ENCODE results near the gene LCOR.

Gene LCOR

DNA sequence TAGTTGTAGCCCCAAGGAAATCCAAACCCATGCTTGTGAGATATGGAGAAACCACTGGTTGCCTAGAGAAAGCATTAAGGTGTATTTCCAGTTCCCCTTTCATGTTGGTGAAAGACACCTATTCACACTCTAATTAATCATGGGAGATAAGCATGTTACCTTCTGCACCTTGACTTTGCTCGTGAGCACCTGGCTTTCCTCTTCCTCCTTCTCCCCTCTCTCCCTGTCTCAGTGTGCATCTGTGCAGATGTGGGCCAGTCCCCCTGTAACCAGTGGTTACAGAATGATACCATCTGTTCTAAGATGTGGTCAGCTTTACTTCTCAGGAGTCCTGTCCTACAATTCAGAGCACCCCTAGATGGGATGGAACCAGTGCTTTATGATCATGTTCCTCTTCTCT, 160.6 kb downstream of the LCOR start:
- no peaks in the 10 kb centered on the region for H3K27me3 ChIP-seq (replicated peaks; ENCODE audit: control insufficient read depth, insufficient read depth, low read length)

DNA sequence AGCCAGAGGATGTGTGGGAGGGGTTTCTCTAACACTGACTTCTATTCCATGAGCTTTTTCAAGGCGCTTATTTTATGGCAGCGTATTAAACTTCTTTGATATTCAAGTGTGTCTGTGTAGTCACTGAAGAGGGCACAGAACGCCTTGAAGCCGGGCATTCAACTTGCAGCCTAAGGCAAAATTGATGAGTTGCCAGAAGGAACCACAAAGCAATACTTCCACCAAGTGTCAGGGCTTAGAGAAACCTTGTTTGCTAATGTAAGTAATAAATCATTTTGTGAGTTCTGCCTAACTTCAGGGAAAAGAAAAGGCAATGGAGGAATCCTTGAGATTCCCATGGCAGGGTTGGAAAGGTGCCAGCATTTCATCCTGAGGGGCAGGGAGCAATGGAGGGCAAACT, 163.8 kb downstream of the LCOR start:
- Histone ChIP-seq H3K36me3 (ENCODE audit: control insufficient read depth, insufficient read depth, low read length, severe bottlenecking) (no peaks in the 10 kb centered on the region), H3K27me3 (replicated peaks; ENCODE audit: control insufficient read depth, insufficient read depth, low read length) (no peaks in the 10 kb centered on the region), H3K9ac (ENCODE audit: low read length) (no peak overlapping the region), H3K4me3 (ENCODE audit: low read length) (no peak overlapping the region), H3K4me1 (ENCODE audit: control insufficient read depth, insufficient read depth, low read length) (peaks cover 10% of the 10 kb centered on the region), H3K9me3 (ENCODE audit: control insufficient read depth, low read length) (no peaks in the 10 kb centered on the region)
- peak; percentile 7 for DNase-seq (ENCODE audit: low read depth)

More for the DNA sequence above, 160.6 kb downstream of the LCOR start:
- no peak overlapping the region for H3K9ac ChIP-seq (ENCODE audit: low read length)
- H3K4me3 ChIP-seq (ENCODE audit: low read length), result no peak overlapping the region
- H3K4me1 ChIP-seq (ENCODE audit: control insufficient read depth, insufficient read depth, low read length), result peaks cover 31% of the 10 kb centered on the region
- H3K9me3 ChIP-seq (ENCODE audit: control insufficient read depth, low read length), result no peaks in the 10 kb centered on the region
- no peak for DNase-seq (ENCODE audit: low read depth)
- no peaks in the 10 kb centered on the region for H3K36me3 ChIP-seq (ENCODE audit: control insufficient read depth, insufficient read depth, low read length, severe bottlenecking)

DNA sequence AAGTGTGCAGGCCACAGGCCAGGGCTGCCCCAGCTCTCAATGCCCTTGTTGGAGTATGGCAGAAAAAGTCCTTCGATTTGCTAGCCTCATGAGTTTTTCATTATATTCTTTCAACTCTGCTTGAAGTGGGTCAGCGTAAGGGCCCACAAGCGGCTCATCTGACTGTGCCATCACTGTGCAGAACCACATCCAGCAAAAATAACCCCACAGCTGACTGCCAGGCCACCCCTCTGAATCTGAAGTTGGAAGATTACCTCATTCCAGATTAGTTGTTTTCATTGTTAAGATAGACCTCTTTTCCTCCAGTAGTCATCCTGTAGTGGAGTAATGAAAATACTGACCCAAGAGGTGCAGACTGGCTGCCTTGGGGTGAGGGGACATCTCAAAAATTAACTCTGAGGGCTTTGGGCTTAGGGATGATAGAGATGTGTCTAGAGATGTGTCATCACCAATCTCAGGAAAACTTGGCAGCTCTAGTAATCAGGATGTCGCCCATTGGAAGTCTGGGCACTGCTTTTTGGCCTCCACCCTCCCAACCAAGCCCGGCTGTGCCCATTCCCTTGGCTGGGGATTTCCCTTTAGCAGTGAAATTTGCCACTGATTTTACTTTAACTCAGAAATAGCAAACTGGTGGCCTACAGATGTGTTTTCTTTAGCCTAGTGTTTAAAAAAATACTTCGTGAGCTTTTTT, 164.3 kb downstream of the LCOR start:
- no peaks in the 10 kb centered on the region for H3K36me3 ChIP-seq (ENCODE audit: control insufficient read depth, insufficient read depth, low read length, severe bottlenecking)
- no peak overlapping the region for H3K9ac ChIP-seq (ENCODE audit: low read length)
- H3K4me1 ChIP-seq (ENCODE audit: control insufficient read depth, insufficient read depth, low read length), result peaks cover 5% of the 10 kb centered on the region
- no peaks in the 10 kb centered on the region for H3K27me3 ChIP-seq (replicated peaks; ENCODE audit: control insufficient read depth, insufficient read depth, low read length)
- H3K9me3 ChIP-seq (ENCODE audit: control insufficient read depth, low read length), result no peaks in the 10 kb centered on the region
- DNase-seq (ENCODE audit: low read depth), result no peak
- no peak overlapping the region for H3K4me3 ChIP-seq (ENCODE audit: low read length)

DNA sequence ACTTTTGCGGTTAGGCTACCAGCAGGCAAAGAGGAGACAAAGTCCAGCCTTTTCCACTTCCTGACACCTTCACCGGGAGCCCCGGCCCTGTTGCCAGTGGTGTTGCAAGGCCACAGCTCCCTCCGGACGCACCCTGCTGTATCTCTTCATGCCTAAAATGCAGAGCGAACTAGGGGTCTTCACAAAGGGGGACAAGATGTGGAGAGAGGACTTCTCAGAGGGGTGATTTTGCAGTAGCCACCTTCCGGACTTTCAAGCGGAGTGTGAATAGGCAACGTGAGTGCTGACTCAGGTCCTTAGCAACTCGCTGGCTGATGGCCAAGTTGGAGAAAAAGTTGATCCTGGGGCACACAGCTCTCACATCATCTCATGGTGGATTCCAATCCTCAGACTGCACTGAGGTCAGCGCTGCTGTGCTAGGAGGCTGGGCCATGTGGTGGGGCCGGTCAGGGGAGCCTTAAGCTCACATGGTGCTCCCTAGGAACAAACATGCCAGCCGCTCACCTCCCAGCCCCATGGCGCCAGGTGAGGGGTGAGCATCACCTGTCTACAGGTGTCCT, 166.3 kb downstream of the LCOR start:
- no peak for DNase-seq (ENCODE audit: low read depth)
- Histone ChIP-seq H3K36me3 (ENCODE audit: control insufficient read depth, insufficient read depth, low read length, severe bottlenecking) (no peaks in the 10 kb centered on the region), H3K9ac (ENCODE audit: low read length) (no peak overlapping the region), H3K4me1 (ENCODE audit: control insufficient read depth, insufficient read depth, low read length) (no peaks in the 10 kb centered on the region), H3K4me3 (ENCODE audit: low read length) (no peak overlapping the region), H3K27me3 (replicated peaks; ENCODE audit: control insufficient read depth, insufficient read depth, low read length) (no peaks in the 10 kb centered on the region), H3K9me3 (ENCODE audit: control insufficient read depth, low read length) (no peaks in the 10 kb centered on the region)

DNA sequence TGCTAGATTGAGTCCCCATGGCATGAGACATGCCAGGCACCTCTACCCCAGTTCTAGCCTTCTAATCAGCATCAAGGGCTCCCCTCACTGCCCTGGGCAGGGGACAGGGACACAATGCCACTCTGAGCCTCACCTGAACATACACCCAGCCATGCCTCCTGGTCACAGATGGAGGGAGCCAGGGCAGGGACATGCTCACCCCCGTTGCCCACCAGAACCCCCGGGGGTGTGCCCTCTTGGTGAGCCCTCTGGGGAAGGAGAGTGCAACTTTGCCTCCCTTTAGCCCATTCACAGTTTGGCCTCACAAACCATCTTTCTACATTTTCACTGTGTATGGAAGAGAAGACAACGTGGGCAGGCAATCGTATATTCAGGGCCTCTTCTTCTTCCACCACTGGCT, 167.2 kb downstream of the LCOR start:
- Histone ChIP-seq H3K4me1 (ENCODE audit: control insufficient read depth, insufficient read depth, low read length) (no peaks in the 10 kb centered on the region), H3K36me3 (ENCODE audit: control insufficient read depth, insufficient read depth, low read length, severe bottlenecking) (no peaks in the 10 kb centered on the region), H3K9me3 (ENCODE audit: control insufficient read depth, low read length) (no peaks in the 10 kb centered on the region), H3K27me3 (replicated peaks; ENCODE audit: control insufficient read depth, insufficient read depth, low read length) (peaks cover 5% of the 10 kb centered on the region), H3K4me3 (ENCODE audit: low read length) (no peak overlapping the region), H3K9ac (ENCODE audit: low read length) (no peak overlapping the region)
- no peak for DNase-seq (ENCODE audit: low read depth)

DNA sequence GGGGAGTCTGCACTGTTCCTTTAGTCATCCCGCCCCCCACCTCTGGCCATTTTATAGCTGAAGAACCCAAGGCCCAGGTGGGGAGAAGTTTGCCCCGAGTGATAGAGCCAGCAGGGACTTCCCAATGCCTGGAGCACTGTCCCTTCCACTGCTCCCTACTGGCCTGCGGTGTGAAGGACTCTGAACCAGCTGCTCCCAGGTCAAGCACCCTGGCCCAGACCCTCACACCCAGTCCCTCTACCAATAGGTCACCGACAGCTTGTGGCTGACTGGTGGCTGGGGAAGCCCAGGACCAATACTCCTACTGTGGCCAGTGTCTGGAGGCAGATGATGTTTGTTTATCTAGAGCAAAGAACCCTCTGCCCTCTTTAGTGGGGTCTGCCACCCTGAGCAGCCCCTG, 167.9 kb downstream of the LCOR start:
- Histone ChIP-seq H3K36me3 (ENCODE audit: control insufficient read depth, insufficient read depth, low read length, severe bottlenecking) (no peaks in the 10 kb centered on the region), H3K9me3 (ENCODE audit: control insufficient read depth, low read length) (no peaks in the 10 kb centered on the region), H3K9ac (ENCODE audit: low read length) (no peak overlapping the region), H3K27me3 (replicated peaks; ENCODE audit: control insufficient read depth, insufficient read depth, low read length) (peaks cover 8% of the 10 kb centered on the region), H3K4me1 (ENCODE audit: control insufficient read depth, insufficient read depth, low read length) (no peaks in the 10 kb centered on the region), H3K4me3 (ENCODE audit: low read length) (no peak overlapping the region)
- DNase-seq (ENCODE audit: low read depth), result no peak

- DNase-seq (ENCODE audit: low read depth), result no peak
- Histone ChIP-seq H3K27me3 (replicated peaks; ENCODE audit: control insufficient read depth, insufficient read depth, low read length) (peaks cover 8% of the 10 kb centered on the region), H3K4me3 (ENCODE audit: low read length) (no peak overlapping the region), H3K9me3 (ENCODE audit: control insufficient read depth, low read length) (no peaks in the 10 kb centered on the region), H3K36me3 (ENCODE audit: control insufficient read depth, insufficient read depth, low read length, severe bottlenecking) (no peaks in the 10 kb centered on the region), H3K9ac (ENCODE audit: low read length) (no peak overlapping the region), H3K4me1 (ENCODE audit: control insufficient read depth, insufficient read depth, low read length) (no peaks in the 10 kb centered on the region)
Observed at GRCh38 chr10:97000487-97001182, 168.5 kb downstream of the LCOR start.

- Histone ChIP-seq H3K4me1 (ENCODE audit: control insufficient read depth, insufficient read depth, low read length) (no peaks in the 10 kb centered on the region), H3K9ac (ENCODE audit: low read length) (no peak overlapping the region), H3K27me3 (replicated peaks; ENCODE audit: control insufficient read depth, insufficient read depth, low read length) (peaks cover 8% of the 10 kb centered on the region), H3K4me3 (ENCODE audit: low read length) (no peak overlapping the region), H3K9me3 (ENCODE audit: control insufficient read depth, low read length) (no peaks in the 10 kb centered on the region), H3K36me3 (ENCODE audit: control insufficient read depth, insufficient read depth, low read length, severe bottlenecking) (no peaks in the 10 kb centered on the region)
- DNase-seq (ENCODE audit: low read depth), result no peak
Observed at GRCh38 chr10:97001183-97001991, 169.3 kb downstream of the LCOR start.

- H3K27me3 ChIP-seq (replicated peaks; ENCODE audit: control insufficient read depth, insufficient read depth, low read length), result peaks cover 8% of the 10 kb centered on the region
- H3K4me1 ChIP-seq (ENCODE audit: control insufficient read depth, insufficient read depth, low read length), result no peaks in the 10 kb centered on the region
- no peak for DNase-seq (ENCODE audit: low read depth)
- H3K9me3 ChIP-seq (ENCODE audit: control insufficient read depth, low read length), result peaks cover 12% of the 10 kb centered on the region
- no peaks in the 10 kb centered on the region for H3K36me3 ChIP-seq (ENCODE audit: control insufficient read depth, insufficient read depth, low read length, severe bottlenecking)
- H3K9ac ChIP-seq (ENCODE audit: low read length), result no peak overlapping the region
- H3K4me3 ChIP-seq (ENCODE audit: low read length), result no peak overlapping the region
Observed at GRCh38 chr10:97002670-97003069, 170.6 kb downstream of the LCOR start.

- Histone ChIP-seq H3K27me3 (replicated peaks; ENCODE audit: control insufficient read depth, insufficient read depth, low read length) (peaks cover 8% of the 10 kb centered on the region), H3K9ac (ENCODE audit: low read length) (no peak overlapping the region), H3K4me3 (ENCODE audit: low read length) (no peak overlapping the region), H3K9me3 (ENCODE audit: control insufficient read depth, low read length) (peaks cover 17% of the 10 kb centered on the region), H3K4me1 (ENCODE audit: control insufficient read depth, insufficient read depth, low read length) (no peaks in the 10 kb centered on the region), H3K36me3 (ENCODE audit: control insufficient read depth, insufficient read depth, low read length, severe bottlenecking) (no peaks in the 10 kb centered on the region)
- no peak for DNase-seq (ENCODE audit: low read depth)
Observed at GRCh38 chr10:97003151-97003803, 171.2 kb downstream of the LCOR start.

DNA sequence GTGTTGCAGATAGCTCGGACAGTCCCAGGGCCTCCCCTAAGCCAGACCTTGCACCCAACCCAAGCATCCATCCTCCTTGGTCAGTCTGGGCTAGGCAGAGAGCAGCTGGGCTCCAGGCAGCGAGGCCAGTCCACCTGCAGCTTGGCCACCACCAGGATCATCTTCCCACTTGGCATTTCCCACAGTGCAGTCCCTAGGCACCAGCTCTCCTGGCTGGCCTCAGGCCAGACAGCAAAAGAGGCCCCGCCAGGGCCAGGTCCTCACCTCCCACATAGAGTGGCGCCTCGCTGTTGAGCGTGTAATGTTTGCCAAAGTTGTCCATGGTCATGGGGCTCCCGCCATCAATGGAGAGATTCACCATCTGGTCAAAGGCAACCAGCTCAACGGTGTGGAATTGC, 171.7 kb downstream of the LCOR start:
- Histone ChIP-seq H3K4me3 (ENCODE audit: low read length) (no peak overlapping the region), H3K9me3 (ENCODE audit: control insufficient read depth, low read length) (peaks cover 17% of the 10 kb centered on the region), H3K27me3 (replicated peaks; ENCODE audit: control insufficient read depth, insufficient read depth, low read length) (peaks cover 8% of the 10 kb centered on the region), H3K4me1 (ENCODE audit: control insufficient read depth, insufficient read depth, low read length) (no peaks in the 10 kb centered on the region), H3K36me3 (ENCODE audit: control insufficient read depth, insufficient read depth, low read length, severe bottlenecking) (no peaks in the 10 kb centered on the region), H3K9ac (ENCODE audit: low read length) (no peak overlapping the region)
- DNase-seq (ENCODE audit: low read depth), result no peak
